Heart left ventricle (tissue), 16 donors: ENCODE results near the gene SIAH3. TPM values are rescaled to one million over a fixed set of nuclear protein-coding genes. Genes with fewer than 3 reads are reported as not detected.

ENCODE experiments used
- ATAC-seq, 4 donors: fragments of 200-7000 bp; cut with Tn5 transposase; one replicate each; pipeline ENCODE4 v1.9.1; 2020 to 2022; ENCODE audit warnings: moderate library complexity in 4 of 4, mild to moderate bottlenecking in 3 of 4, moderate number of reproducible peaks in 1 of 4
- DNase-seq, 5 donors: peaks; one replicate each; pipeline ENCODE4 v3.0.0-alpha.2; 2020
- H3K27ac ChIP-seq, 12 donors: fragments of 200-600 bp; sonication (generic) in 4 of 12; one replicate each; pipeline versions ENCODE4 v1.5.0 to v1.8.0; 2016 to 2022; ENCODE audit warnings: mild to moderate bottlenecking in 2 of 12
- H3K27me3 ChIP-seq, 9 donors: fragments of 200-600 bp; sonication (generic) in 2 of 9; one replicate each; pipeline versions ENCODE4 v1.5.1 to v1.8.0; 2016 to 2022; ENCODE audit warnings: mild to moderate bottlenecking in 3 of 9
- H3K36me3 ChIP-seq, 9 donors: fragments of 200-600 bp; sonication (generic) in 2 of 9; one replicate each; pipeline versions ENCODE4 v1.5.0 to v1.8.0; 2018 to 2022; ENCODE audit warnings: mild to moderate bottlenecking in 2 of 9
- H3K4me1 ChIP-seq, 12 donors: fragments of 200-600 bp; sonication (generic) in 4 of 12; one replicate each; pipeline versions ENCODE4 v1.5.0 to v1.8.0; 2016 to 2022; ENCODE audit warnings: mild to moderate bottlenecking in 3 of 12
- H3K4me3 ChIP-seq, 12 donors: fragments of 200-600 bp; sonication (generic) in 4 of 12; one replicate each; pipeline versions ENCODE4 v1.5.0 to v1.8.0; 2017 to 2022; ENCODE audit warnings: mild to moderate bottlenecking in 9 of 12, moderate library complexity in 4 of 12
- H3K9me3 ChIP-seq, 12 donors: fragments of 200-600 bp; sonication (generic) in 4 of 12; one replicate each; pipeline versions ENCODE4 v1.5.0 to v1.8.0; 2016 to 2022; ENCODE audit warnings: mild to moderate bottlenecking in 1 of 12
- POLR2A ChIP-seq, 2 donors: fragments of 450-650 bp; IDR thresholded peaks; one replicate each; pipeline ENCODE4 v1.6.1; 2017; ENCODE audit warnings: antibody characterized with exemption in 2 of 2, mild to moderate bottlenecking in 2 of 2, moderate library complexity in 2 of 2
- WGBS, 4 donors: extraction: QIAGEN DNeasy Blood & Tissue Kit in 2 of 4; methylation state at CpG; one replicate each; pipeline versions ENCODE4 v1.1.5 to v1.1.7; 2013 to 2018; 5-methylcytosine and 5-hydroxymethylcytosine counted together
- intact Hi-C, 10 donors: fragments of 100-400 bp; cut with DNase I; formaldehyde crosslinking; loops; one replicate each; pipeline versions ENCODE4 v1.11.1 to v1.14.2; 2022
- polyA plus RNA-seq, 2 donors: library from polyadenylated mRNA; stranded (reverse); fragments of 200-250 nt; gene quantifications; one replicate each; pipeline ENCODE4 v1.2.3, GENCODE V29; 2013
- total RNA-seq, 9 donors: library from RNA; depleted of rRNA in 2 of 9; stranded (reverse); fragments of >200 nt in 2 of 9; fragmentation: NEBNext Ultra II Directional in 3 of 9; extraction: Animal tissue kit (Norgen Biotek cat#: 25700) in 3 of 9; gene quantifications; one replicate each; pipeline versions ENCODE4 v1.1.0 to v1.2.4, GENCODE V29; 2016 to 2023
- TF ChIP-seq, protein P1 (sequence below), 12 donors: fragments of 200-600 bp; sonication (generic) in 4 of 12; IDR thresholded peaks; one replicate each; pipeline versions ENCODE4 v1.5.0 to v1.8.0; 2018 to 2022; ENCODE audit warnings: antibody characterized with exemption in 12 of 12, mild to moderate bottlenecking in 5 of 12
- donor health status: ischemic (EF 13 %, LVEDD 7.1; RV severe dilation, severe dysfunction).
- donor health status: healthy with polysubstance abuse.
- donor health status: DM: no; HTN: yes; CAD: no.
- donor health status: DM: no; HTN: no; CAD: no.
- donor health status: ischemic (EF 25% LVEDD 6.9; RV normal size, moderate dysfunction).
- donor health status: ischemic (EF 25% LVEDD 5.7; RV mildly dilated, moderate dysfunction).
- donor health status: healthy.
- donor health status: DM: yes; HTN: yes; CAD: no.
- donor health status: ischemic (EF 35%, LVEDD 5.7; RV mildly dilated, moderate dysfunction).
- donor health status: nonischemic (EF 11% LVEDD 7.7; RV severe dilation, severe dysfunction).
- donor health status: DM: yes; HTN: yes; CAD: no.
- donor health status: PGD.
- donor health status: ischemic (EF 29% LVEDD 5.4; RV normal size, mild dysfunction).
- donor health status: nonischemic (EF 23%, LVEDD 6.1; RV moderate dilation, normal function).

SIAH3 gene
- total and polyA plus RNA-seq, 11 donors = 0.05 to 0.18 (median 0.07) TPM; not detected in 8

DNA sequence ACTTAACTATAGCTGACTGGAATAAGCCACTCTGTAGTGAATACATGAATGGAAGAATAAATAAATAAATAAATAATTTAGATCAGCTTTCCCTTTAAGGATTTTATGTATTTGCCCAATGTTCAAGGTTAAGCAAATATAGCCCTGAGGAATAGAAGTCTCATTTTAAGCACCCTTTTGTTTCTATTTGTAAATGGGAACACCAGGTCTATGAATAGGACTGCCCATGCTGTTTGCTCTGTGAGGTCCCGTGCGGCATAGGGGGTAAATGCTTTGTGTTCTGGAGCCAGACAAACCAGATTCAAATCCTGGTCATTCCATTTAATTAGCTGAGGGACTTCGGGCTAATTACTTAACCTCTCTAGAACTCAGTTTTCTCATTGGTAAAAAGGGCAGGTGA is 120.1 kb downstream of the SIAH3 start:
- Histone ChIP-seq H3K36me3 (no peaks in the 10 kb centered on the region), H3K4me3 (no peak overlapping the region), H3K27me3 (peaks cover 0 to 9% (median 0%) of the 10 kb centered on the region in 9 donors), H3K9me3 (no peaks in the 10 kb centered on the region), H3K27ac (no peak overlapping the region), H3K4me1 (no peaks in the 10 kb centered on the region)
- TF ChIP-seq, protein P1, sequence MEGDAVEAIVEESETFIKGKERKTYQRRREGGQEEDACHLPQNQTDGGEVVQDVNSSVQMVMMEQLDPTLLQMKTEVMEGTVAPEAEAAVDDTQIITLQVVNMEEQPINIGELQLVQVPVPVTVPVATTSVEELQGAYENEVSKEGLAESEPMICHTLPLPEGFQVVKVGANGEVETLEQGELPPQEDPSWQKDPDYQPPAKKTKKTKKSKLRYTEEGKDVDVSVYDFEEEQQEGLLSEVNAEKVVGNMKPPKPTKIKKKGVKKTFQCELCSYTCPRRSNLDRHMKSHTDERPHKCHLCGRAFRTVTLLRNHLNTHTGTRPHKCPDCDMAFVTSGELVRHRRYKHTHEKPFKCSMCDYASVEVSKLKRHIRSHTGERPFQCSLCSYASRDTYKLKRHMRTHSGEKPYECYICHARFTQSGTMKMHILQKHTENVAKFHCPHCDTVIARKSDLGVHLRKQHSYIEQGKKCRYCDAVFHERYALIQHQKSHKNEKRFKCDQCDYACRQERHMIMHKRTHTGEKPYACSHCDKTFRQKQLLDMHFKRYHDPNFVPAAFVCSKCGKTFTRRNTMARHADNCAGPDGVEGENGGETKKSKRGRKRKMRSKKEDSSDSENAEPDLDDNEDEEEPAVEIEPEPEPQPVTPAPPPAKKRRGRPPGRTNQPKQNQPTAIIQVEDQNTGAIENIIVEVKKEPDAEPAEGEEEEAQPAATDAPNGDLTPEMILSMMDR (IDR thresholded peaks at IDR 0.05) = no peak
- no peak for TF ChIP-seq POLR2A (IDR thresholded peaks at IDR 0.05)
- 92 to 93% (median 92%) methylated on average over 3 of the region's 3 CpGs for WGBS, 4 donors
- intact Hi-C loops = no loop called here
- ATAC-seq (no peak), DNase-seq (no peak)

DNA sequence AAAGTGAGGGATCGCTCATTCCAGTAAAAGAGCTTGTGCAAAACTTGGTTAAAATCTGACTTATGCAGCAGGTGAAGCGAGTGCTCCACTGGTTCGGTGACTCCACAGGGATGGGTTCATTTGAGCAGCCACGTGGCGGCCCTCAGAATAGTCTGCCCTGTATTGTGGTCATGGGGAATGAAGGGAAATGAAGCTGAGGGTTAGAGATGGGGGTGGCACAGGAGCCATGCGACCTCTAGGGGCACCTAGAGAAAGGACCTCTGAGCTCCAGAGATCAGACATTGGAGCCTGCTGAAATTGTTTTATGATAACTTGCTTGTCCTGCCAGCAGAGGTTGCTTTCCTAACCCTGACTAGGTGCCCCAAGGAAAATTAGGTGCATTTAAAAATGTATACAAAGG is 122.8 kb downstream of the SIAH3 start:
- H3K27me3 ChIP-seq = peaks cover 0 to 5% (median 0%) of the 10 kb centered on the region in 9 donors

More for the DNA sequence above, 122.8 kb downstream of the SIAH3 start:
- H3K9me3 ChIP-seq = no peaks in the 10 kb centered on the region
- no peaks in the 10 kb centered on the region for H3K4me1 ChIP-seq
- intact Hi-C loops = no loop called here
- no peak overlapping the region for H3K4me3 ChIP-seq
- TF ChIP-seq, protein P1 (IDR thresholded peaks at IDR 0.05) = no peak
- TF ChIP-seq POLR2A (IDR thresholded peaks at IDR 0.05) = no peak
- no peak overlapping the region for H3K27ac ChIP-seq
- DNase-seq (no peak), ATAC-seq (no peak)
- H3K36me3 ChIP-seq = no peaks in the 10 kb centered on the region
- 60 to 83% (median 65%) methylated on average over 6 of the region's 6 CpGs for WGBS, 4 donors

Other genes with a start within 250 kb of the SIAH3 start
- not detected for gene ERICH6B, start 236.0 kb downstream of the SIAH3 start, total RNA-seq
- not detected for gene ERICH6B, start 236.0 kb downstream of the SIAH3 start, polyA plus RNA-seq
- not detected for gene CBY2, start 149.4 kb downstream of the SIAH3 start, total RNA-seq
- gene CBY2, start 149.4 kb downstream of the SIAH3 start, polyA plus RNA-seq = not detected
- gene ZC3H13, start 201.0 kb upstream of the SIAH3 start, total RNA-seq = 10 to 100 TPM; 19.4 to 53.3 (median 38.8) TPM
- gene ZC3H13, start 201.0 kb upstream of the SIAH3 start, polyA plus RNA-seq = 10 to 100 TPM; 14.6 to 18.4 TPM